Gastrocnemius medialis (tissue), 4 donors: ENCODE measurements around the gene SPSB2. TPM values are rescaled to one million over a fixed set of nuclear protein-coding genes. Genes with fewer than 3 reads are reported as not detected.

Experiments used
- ATAC-seq, 2 donors: fragments of 150-250 bp; one replicate each; pipeline ENCODE4 v1.9.1; 2016
- DNase-seq, 2 donors: peaks; one replicate each; pipeline ENCODE4 v3.0.0-alpha.2; 2019
- H3K27ac ChIP-seq, 4 donors: fragments of 200-600 bp; sonication (generic); 1 replicate in 1 of 4; 2 replicates in 3 of 4; pipeline ENCODE4 v1.5.1; 2016 to 2018; ENCODE audit warnings: mild to moderate bottlenecking in 2 of 4, moderate library complexity in 1 of 4
- H3K27me3 ChIP-seq, 3 donors: fragments of 200-600 bp; sonication (generic) in 2 of 3; 1 replicate in 1 of 3; 2 replicates in 2 of 3; pipeline versions ENCODE4 v1.5.1 to v1.6.0; 2016 to 2019; ENCODE audit warnings: mild to moderate bottlenecking in 1 of 3, moderate library complexity in 1 of 3
- H3K36me3 ChIP-seq, 2 donors: fragments of 200-600 bp; sonication (generic) in 1 of 2; one replicate each; pipeline ENCODE4 v1.5.1; 2017 to 2018
- H3K4me1 ChIP-seq, 2 donors: fragments of 200-600 bp; sonication (generic) in 1 of 2; one replicate each; pipeline ENCODE4 v1.5.1; 2016 to 2017; ENCODE audit warnings: mild to moderate bottlenecking in 2 of 2
- H3K4me3 ChIP-seq, 4 donors: fragments of 200-600 bp; sonication (generic) in 3 of 4; 1 replicate in 1 of 4; 2 replicates in 3 of 4; pipeline ENCODE4 v1.5.1; 2016 to 2019; ENCODE audit warnings: mild to moderate bottlenecking in 2 of 4
- H3K9me3 ChIP-seq, 3 donors: fragments of 200-600 bp; sonication (generic) in 2 of 3; 1 replicate in 1 of 3; 2 replicates in 2 of 3; pipeline ENCODE4 v1.5.1; 2016 to 2019
- CTCF ChIP-seq, 5 experiments: fragments of 450-650 bp in 3 of 5; fragments of 200-600 bp in 2 of 5; sonication (generic) in 2 of 5; IDR thresholded peaks in 4 of 5; conservative IDR thresholded peaks in 1 of 5; 1 replicate in 4 of 5; 2 replicates in 1 of 5; pipeline ENCODE4 v1.5.1; 2016 to 2019; ENCODE audit warnings: antibody characterized with exemption in 5 of 5, mild to moderate bottlenecking in 3 of 5, moderate library complexity in 3 of 5
- POLR2A ChIP-seq, 2 donors: fragments of 450-650 bp; IDR thresholded peaks; one replicate each; pipeline ENCODE4 v1.6.1; 2017; ENCODE audit warnings: antibody characterized with exemption in 2 of 2, mild to moderate bottlenecking in 2 of 2, moderate library complexity in 2 of 2
- in situ Hi-C, 4 donors: fragments of 200-750 bp; cut with MboI; loops; one replicate each; pipeline versions ENCODE4 v1.15.0 to v1.8.0; 2017; ENCODE audit warnings: low sequenced_read_pairs in 4 of 4
- intact Hi-C: fragments of 100-400 bp; cut with DNase I; formaldehyde crosslinking; loops from one replicate; pipeline ENCODE4 v1.15.1; 2023; ENCODE audit warnings: low total_unique reads
- total RNA-seq, 4 donors: library from RNA; depleted of rRNA; stranded (reverse); fragments of >200 nt; gene quantifications; one replicate each; pipeline versions ENCODE4 v1.1.0 to v1.2.3, GENCODE V29; 2016

The SPSB2 gene
- total RNA-seq, 4 donors from 2014 or later, result 4.6 to 10.0 (median 5.0) TPM

- H3K27ac ChIP-seq, result no peak overlapping the region
- no peak for DNase-seq
These were observed 44.6 kb upstream of the SPSB2 start for GRCh38 chr12:6917491-6918231.

GRCh38 chr12:6916426-6917200 is 43.5 kb upstream of the SPSB2 start:
- Histone ChIP-seq H3K36me3 (no peaks in the 10 kb centered on the region), H3K27me3 (peaks cover 14 to 20% (median 17%) of the 10 kb centered on the region in 3 donors), H3K4me3 (no peak overlapping the region), H3K27ac (no peak overlapping the region), H3K4me1 (peaks cover 9 to 11% of the 10 kb centered on the region in 2 donors), H3K9me3 (no peaks in the 10 kb centered on the region)
- in situ Hi-C loops (loop anchor here in 1 of 4 donors (25.0 kb wide), 1 partner anchor 196 kb away; the partner anchor contains the start of gene C1RL), intact Hi-C loops (no loop called here)
- no peak for ATAC-seq
- DNase-seq, result no peak
- TF ChIP-seq POLR2A (IDR thresholded peaks at IDR 0.05), result no peak
- TF ChIP-seq CTCF (IDR thresholded peaks at IDR 0.05 in 4 of 5, conservative IDR thresholded peaks at IDR 0.05 in 1 of 5), result no peak

More at GRCh38 chr12:6917491-6918231, 44.6 kb upstream of the SPSB2 start:
- TF ChIP-seq CTCF (IDR thresholded peaks at IDR 0.05 in 4 of 5, conservative IDR thresholded peaks at IDR 0.05 in 1 of 5) (no peak), POLR2A (IDR thresholded peaks at IDR 0.05) (no peak)
- intact Hi-C loops (no loop called here), in situ Hi-C loops (loop anchor here in 1 of 4 donors (25.0 kb wide), 1 partner anchor 195 kb away; the partner anchor contains the start of gene C1RL)
- H3K4me3 ChIP-seq, result no peak overlapping the region
- no peaks in the 10 kb centered on the region for H3K9me3 ChIP-seq
- H3K4me1 ChIP-seq, result peaks cover 9 to 11% of the 10 kb centered on the region in 2 donors
- peaks cover 14 to 20% (median 17%) of the 10 kb centered on the region in 3 donors for H3K27me3 ChIP-seq
- ATAC-seq, result no peak
- H3K36me3 ChIP-seq, result no peaks in the 10 kb centered on the region

GRCh38 chr12:6915789-6916285 is 42.7 kb upstream of the SPSB2 start:
- in situ Hi-C loops (loop anchor here in 1 of 4 donors (25.0 kb wide), 1 partner anchor 196 kb away; the partner anchor contains the start of gene C1RL), intact Hi-C loops (no loop called here)
- DNase-seq (no peak), ATAC-seq (no peak)
- Histone ChIP-seq H3K4me1 (peaks cover 9 to 11% of the 10 kb centered on the region in 2 donors), H3K27ac (no peak overlapping the region), H3K27me3 (peaks cover 14 to 20% (median 17%) of the 10 kb centered on the region in 3 donors), H3K4me3 (no peak overlapping the region), H3K9me3 (no peaks in the 10 kb centered on the region), H3K36me3 (no peaks in the 10 kb centered on the region)
- TF ChIP-seq POLR2A (IDR thresholded peaks at IDR 0.05) (no peak), CTCF (IDR thresholded peaks at IDR 0.05 in 4 of 5, conservative IDR thresholded peaks at IDR 0.05 in 1 of 5) (no peak)

- DNase-seq (no peak), ATAC-seq (peak in 1 of 2 donors; percentile 7)
- Histone ChIP-seq H3K27me3 (peaks cover 14 to 20% (median 17%) of the 10 kb centered on the region in 3 donors), H3K27ac (peak overlapping the region; percentile 36 to 72 (median 60)), H3K4me1 (peaks cover 9 to 11% of the 10 kb centered on the region in 2 donors), H3K36me3 (no peaks in the 10 kb centered on the region), H3K4me3 (peak overlapping the region; percentile 60 to 88 (median 66)), H3K9me3 (no peaks in the 10 kb centered on the region)
- TF ChIP-seq POLR2A (IDR thresholded peaks at IDR 0.05), result no peak
- TF ChIP-seq CTCF (IDR thresholded peaks at IDR 0.05 in 4 of 5, conservative IDR thresholded peaks at IDR 0.05 in 1 of 5), result no peak
- in situ Hi-C loops (loop anchor here in 1 of 4 donors (25.0 kb wide), 1 partner anchor 197 kb away; the partner anchor contains the start of gene C1RL), intact Hi-C loops (no loop called here)
These were observed 42.1 kb upstream of the SPSB2 start for GRCh38 chr12:6914947-6915788.
